Mammary epithelial cell (primary cell): ENCODE measurements around the gene CPNE4.

ENCODE experiments used
- EZH2 ChIP-seq: IDR thresholded peaks from 2 replicates; pipeline ENCODE4 v1.6.1; 2012; ENCODE audit warnings: low read length, inconsistent platforms, borderline replicate concordance
- TF ChIP-seq, protein P1 (sequence below), 2 donors: IDR thresholded peaks in 1 of 2; conservative IDR thresholded peaks in 1 of 2; 2 replicates each; pipeline ENCODE4 v1.5.1; 2011 to 2012; ENCODE audit warnings: inconsistent platforms in 2 of 2, low read length in 2 of 2, mild to moderate bottlenecking in 2 of 2, control low read depth in 1 of 2, low read depth in 1 of 2; ENCODE audit not compliant: insufficient read depth in 1 of 2; ENCODE audit errors: extremely low read depth in 1 of 2

DNA sequence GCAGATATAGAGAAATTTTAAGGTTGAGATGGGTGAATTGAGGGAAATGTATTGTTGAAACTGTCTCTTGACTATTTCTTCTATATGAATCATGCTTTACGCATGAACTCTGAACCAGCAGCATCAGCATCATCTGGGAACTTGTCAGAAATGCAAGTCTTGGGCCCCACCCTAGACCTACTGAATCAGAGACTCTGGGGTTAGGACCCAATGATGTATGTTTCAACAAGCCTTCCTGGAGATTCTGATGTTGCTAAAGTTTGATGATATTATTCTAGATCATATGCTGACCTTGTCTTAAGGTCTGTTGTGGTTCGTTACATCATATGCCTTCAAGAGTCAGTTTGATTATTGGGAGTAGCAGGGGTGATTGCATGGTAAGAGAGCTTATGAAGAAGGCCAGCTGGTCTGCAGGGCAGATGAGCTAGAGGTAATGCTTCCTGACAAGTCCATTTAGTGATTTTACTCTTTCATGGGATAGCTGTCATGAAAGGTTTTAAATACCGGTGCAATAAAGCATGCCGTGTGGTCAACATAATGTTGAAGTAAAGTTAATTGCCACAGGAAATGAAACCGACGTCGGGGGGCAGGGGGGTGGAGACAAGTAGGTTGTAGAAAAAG lies 379.6 kb downstream of the CPNE4 start:
- TF ChIP-seq, protein P1, sequence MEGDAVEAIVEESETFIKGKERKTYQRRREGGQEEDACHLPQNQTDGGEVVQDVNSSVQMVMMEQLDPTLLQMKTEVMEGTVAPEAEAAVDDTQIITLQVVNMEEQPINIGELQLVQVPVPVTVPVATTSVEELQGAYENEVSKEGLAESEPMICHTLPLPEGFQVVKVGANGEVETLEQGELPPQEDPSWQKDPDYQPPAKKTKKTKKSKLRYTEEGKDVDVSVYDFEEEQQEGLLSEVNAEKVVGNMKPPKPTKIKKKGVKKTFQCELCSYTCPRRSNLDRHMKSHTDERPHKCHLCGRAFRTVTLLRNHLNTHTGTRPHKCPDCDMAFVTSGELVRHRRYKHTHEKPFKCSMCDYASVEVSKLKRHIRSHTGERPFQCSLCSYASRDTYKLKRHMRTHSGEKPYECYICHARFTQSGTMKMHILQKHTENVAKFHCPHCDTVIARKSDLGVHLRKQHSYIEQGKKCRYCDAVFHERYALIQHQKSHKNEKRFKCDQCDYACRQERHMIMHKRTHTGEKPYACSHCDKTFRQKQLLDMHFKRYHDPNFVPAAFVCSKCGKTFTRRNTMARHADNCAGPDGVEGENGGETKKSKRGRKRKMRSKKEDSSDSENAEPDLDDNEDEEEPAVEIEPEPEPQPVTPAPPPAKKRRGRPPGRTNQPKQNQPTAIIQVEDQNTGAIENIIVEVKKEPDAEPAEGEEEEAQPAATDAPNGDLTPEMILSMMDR (conservative IDR thresholded peaks at IDR 0.05 in 1 of 2, IDR thresholded peaks at IDR 0.05 in 1 of 2; ENCODE audit: extremely low read depth in 1 of 2, insufficient read depth in 1 of 2, low read depth in 1 of 2, low read length in 2 of 2): no peak
- TF ChIP-seq EZH2: no peak
